Naive thymus-derived CD8-positive, alpha-beta T cell (primary cell): ENCODE measurements around the gene PRKRIP1. TPM values are rescaled to one million over a fixed set of nuclear protein-coding genes. Genes with fewer than 3 reads are reported as not detected.

Source experiments
- ATAC-seq, 2 donors: fragments of 150-1000 bp; cut with Tn5 transposase in 1 of 2; sonication (Bioruptor Pico), chemical (Tn5 transposase) in 1 of 2; 1 replicate in 1 of 2; 2 replicates in 1 of 2; pipeline ENCODE4 v1.10.0; 2021; ENCODE audit warnings: mild to moderate bottlenecking in 2 of 2, moderate library complexity in 2 of 2
- POLR2A ChIA-PET: fragments of 350-600 bp; sonication (Branson Sonifier 250); formaldehyde crosslinking; loops from one replicate; lab custom pipeline; 2021; ENCODE audit warnings: antibody characterized with exemption; lab: Charles Lee
- DNase-seq, 10 donors: peaks; one replicate each; pipeline versions ENCODE4 v3.0.0 to v3.0.0-alpha.2; 2020 to 2022
- H3K27ac Mint-ChIP-seq, 10 donors: one replicate each; pipeline ENCODE4 v1.8.0; 2020 to 2022; ENCODE audit warnings: mild to moderate bottlenecking in 10 of 10, mixed read lengths in 10 of 10, moderate library complexity in 4 of 10, inconsistent platforms in 1 of 10
- H3K27me3 Mint-ChIP-seq, 5 donors: one replicate each; pipeline ENCODE4 v1.8.0; 2021 to 2022; ENCODE audit warnings: mixed read lengths in 5 of 5
- H3K36me3 Mint-ChIP-seq, 3 donors: one replicate each; pipeline ENCODE4 v1.8.0; 2020 to 2022; ENCODE audit warnings: mixed read lengths in 3 of 3, mild to moderate bottlenecking in 2 of 3, inconsistent platforms in 1 of 3
- H3K4me1 Mint-ChIP-seq, 4 donors: one replicate each; pipeline ENCODE4 v1.8.0; 2021 to 2022; ENCODE audit warnings: mixed read lengths in 4 of 4
- H3K4me3 Mint-ChIP-seq, 10 donors: one replicate each; pipeline ENCODE4 v1.8.0; 2020 to 2022; ENCODE audit warnings: mild to moderate bottlenecking in 10 of 10, mixed read lengths in 10 of 10, moderate library complexity in 6 of 10, inconsistent platforms in 1 of 10
- H3K9me3 Mint-ChIP-seq, 9 donors: one replicate each; pipeline ENCODE4 v1.8.0; 2020 to 2022; ENCODE audit warnings: mixed read lengths in 9 of 9, mild to moderate bottlenecking in 3 of 9, inconsistent platforms in 1 of 9, moderate library complexity in 1 of 9
- polyA plus RNA-seq, 3 donors: library from polyadenylated mRNA; unstranded; fragments of 300-500 nt; fragmentation: Illumina TruSeq; gene quantifications; one replicate each; pipeline ENCODE4 v1.2.3, GENCODE V29; 2021
- total RNA-seq, 8 experiments: library from RNA in 2 of 8; stranded (reverse) in 2 of 8; gene quantifications; one replicate each; pipeline ENCODE4 v1.2.3 and lab custom pipeline; 2021 to 2026

Gene PRKRIP1
- total and polyA plus RNA-seq, 5 experiments from 2014 or later = 13.4 to 47.9 (median 27.0) TPM

GRCh38 chr7:102421706-102422240 lies 25.6 kb downstream of the PRKRIP1 start:
- no peaks in the 10 kb centered on the region for H3K9me3 Mint-ChIP-seq
- H3K27ac Mint-ChIP-seq = peak overlapping the region in 5 of 10 donors; percentile 37 to 97 (median 55)
- H3K36me3 Mint-ChIP-seq = peaks cover 0 to 13% (median 9%) of the 10 kb centered on the region in 3 donors
- POLR2A ChIA-PET = interaction anchor here (0.6 to 17.7 kb wide), 3 partner anchors 7 to 1027 kb away, joined by 3 to 449 read pairs (median 449); partner anchors contain the start of gene ORAI2
- peaks cover 40 to 93% (median 79%) of the 10 kb centered on the region in 4 donors for H3K4me1 Mint-ChIP-seq
- H3K4me3 Mint-ChIP-seq = peak overlapping the region in 1 of 10 donors; percentile 42
- ATAC-seq (no peak), DNase-seq (no peak)
- no peaks in the 10 kb centered on the region for H3K27me3 Mint-ChIP-seq

GRCh38 chr7:102424129-102424551 lies 28.0 kb downstream of the PRKRIP1 start:
- POLR2A ChIA-PET = interaction anchor here (0.6 to 15.8 kb wide), 5 partner anchors 9 to 28 kb away, joined by 3 to 449 read pairs (median 4); partner anchors contain the start of genes ORAI2 and PRKRIP1
- peaks cover 37 to 94% (median 75%) of the 10 kb centered on the region in 4 donors for H3K4me1 Mint-ChIP-seq
- DNase-seq (no peak), ATAC-seq (no peak)
- H3K9me3 Mint-ChIP-seq = peaks cover 0 to under 1% (median 0%) of the 10 kb centered on the region in 9 donors
- no peaks in the 10 kb centered on the region for H3K27me3 Mint-ChIP-seq
- peak overlapping the region in 9 of 10 donors; percentile 64 to 94 (median 87) for H3K4me3 Mint-ChIP-seq
- peaks cover 0 to 13% (median 5%) of the 10 kb centered on the region in 3 donors for H3K36me3 Mint-ChIP-seq
- H3K27ac Mint-ChIP-seq = peak overlapping the region; percentile 100

- H3K4me1 Mint-ChIP-seq = peaks cover 40 to 96% (median 76%) of the 10 kb centered on the region in 4 donors
- peak overlapping the region; percentile 100 for H3K27ac Mint-ChIP-seq
- DNase-seq (no peak), ATAC-seq (no peak)
- peaks cover 0 to 13% (median 5%) of the 10 kb centered on the region in 3 donors for H3K36me3 Mint-ChIP-seq
- POLR2A ChIA-PET = interaction anchor here (0.9 to 15.8 kb wide), 7 partner anchors 9 to 39 kb away, joined by 4 to 449 read pairs (median 8); partner anchors contain the start of genes ALKBH4, LRWD1, ORAI2 and PRKRIP1
- H3K27me3 Mint-ChIP-seq = no peaks in the 10 kb centered on the region
- H3K4me3 Mint-ChIP-seq = peak overlapping the region in 9 of 10 donors; percentile 64 to 94 (median 87)
- peaks cover 0 to 6% (median 0%) of the 10 kb centered on the region in 9 donors for H3K9me3 Mint-ChIP-seq
These were observed 28.6 kb downstream of the PRKRIP1 start for GRCh38 chr7:102424787-102425218.

GRCh38 chr7:102425639-102426267 lies 29.6 kb downstream of the PRKRIP1 start:
- DNase-seq (peak in 9 of 10 donors; percentile 70 to 92 (median 83)), ATAC-seq (peak; percentile 80 to 86)
- peaks cover 37 to 96% (median 76%) of the 10 kb centered on the region in 4 donors for H3K4me1 Mint-ChIP-seq
- peak overlapping the region; percentile 100 for H3K27ac Mint-ChIP-seq
- peaks cover 0 to 6% (median 0%) of the 10 kb centered on the region in 9 donors for H3K9me3 Mint-ChIP-seq
- peaks cover 0 to 7% (median 5%) of the 10 kb centered on the region in 3 donors for H3K36me3 Mint-ChIP-seq
- H3K27me3 Mint-ChIP-seq = no peaks in the 10 kb centered on the region
- POLR2A ChIA-PET = interaction anchor here (0.6 to 15.8 kb wide), 16 partner anchors 8 to 1998 kb away, joined by 3 to 449 read pairs (median 6); partner anchors contain the start of genes ALKBH4, ARMC10, LRWD1 and ORAI2
- peak overlapping the region; percentile 80 to 94 (median 89) for H3K4me3 Mint-ChIP-seq

- Mint-ChIP-seq H3K36me3 (peaks cover 0 to 5% (median 2%) of the 10 kb centered on the region in 3 donors), H3K4me1 (peaks cover 36 to 96% (median 76%) of the 10 kb centered on the region in 4 donors), H3K4me3 (peak overlapping the region; percentile 80 to 94 (median 89)), H3K27me3 (no peaks in the 10 kb centered on the region), H3K9me3 (peaks cover 0 to 6% (median 0%) of the 10 kb centered on the region in 9 donors), H3K27ac (peak overlapping the region; percentile 100)
- POLR2A ChIA-PET = interaction anchor here (0.6 to 15.8 kb wide), 12 partner anchors 9 to 1998 kb away, joined by 3 to 449 read pairs (median 12); partner anchors contain the start of genes ALKBH4, ARMC10, LRWD1 and PRKRIP1
- ATAC-seq (peak; percentile 75 to 83), DNase-seq (peak in 9 of 10 donors; percentile 38 to 85 (median 61))
These were observed 30.3 kb downstream of the PRKRIP1 start for GRCh38 chr7:102426268-102427018.

GRCh38 chr7:102427019-102427405 lies 30.8 kb downstream of the PRKRIP1 start:
- Mint-ChIP-seq H3K4me3 (peak overlapping the region; percentile 80 to 94 (median 89)), H3K4me1 (peaks cover 39 to 97% (median 80%) of the 10 kb centered on the region in 4 donors), H3K27me3 (no peaks in the 10 kb centered on the region), H3K36me3 (peaks cover 0 to 5% (median 2%) of the 10 kb centered on the region in 3 donors), H3K27ac (peak overlapping the region; percentile 100), H3K9me3 (peaks cover 0 to 6% (median 0%) of the 10 kb centered on the region in 9 donors)
- no peak for DNase-seq
- POLR2A ChIA-PET = interaction anchor here (0.6 to 15.8 kb wide), 7 partner anchors 8 to 39 kb away, joined by 3 to 449 read pairs (median 17); partner anchors contain the start of genes ALKBH4, LRWD1 and PRKRIP1
- ATAC-seq = no peak

GRCh38 chr7:102429141-102429899 lies 33.2 kb downstream of the PRKRIP1 start:
- peak overlapping the region in 8 of 10 donors; percentile 40 to 80 (median 65) for H3K4me3 Mint-ChIP-seq
- POLR2A ChIA-PET = interaction anchor here (1.1 to 15.8 kb wide), 2 partner anchors 10 to 15 kb away, joined by 5 to 449 read pairs; no protein-coding TSS in a partner anchor

GRCh38 chr7:102431617-102432298 lies 35.6 kb downstream of the PRKRIP1 start:
- peaks cover 29 to 86% (median 72%) of the 10 kb centered on the region in 4 donors for H3K4me1 Mint-ChIP-seq
- H3K27me3 Mint-ChIP-seq = no peaks in the 10 kb centered on the region
- POLR2A ChIA-PET = interaction anchor here (1.5 to 15.8 kb wide), 4 partner anchors 12 to 36 kb away, joined by 4 to 449 read pairs (median 14); partner anchors contain the start of gene PRKRIP1
- ATAC-seq (peak; percentile 63 to 68), DNase-seq (peak in 9 of 10 donors; percentile 49 to 77 (median 67))
- H3K9me3 Mint-ChIP-seq = peaks cover 0 to 6% (median 0%) of the 10 kb centered on the region in 9 donors
- H3K36me3 Mint-ChIP-seq = peaks cover 0 to 10% (median 0%) of the 10 kb centered on the region in 3 donors
- H3K4me3 Mint-ChIP-seq = peak overlapping the region; percentile 75 to 93 (median 82)
- peak overlapping the region; percentile 99 to 100 (median 100) for H3K27ac Mint-ChIP-seq

More at GRCh38 chr7:102429141-102429899, 33.2 kb downstream of the PRKRIP1 start:
- ATAC-seq = no peak
- peaks cover 0 to 6% (median 0%) of the 10 kb centered on the region in 9 donors for H3K9me3 Mint-ChIP-seq
- H3K27me3 Mint-ChIP-seq = no peaks in the 10 kb centered on the region
- peaks cover 39 to 91% (median 79%) of the 10 kb centered on the region in 4 donors for H3K4me1 Mint-ChIP-seq
- peaks cover 0 to 4% (median 2%) of the 10 kb centered on the region in 3 donors for H3K36me3 Mint-ChIP-seq
- H3K27ac Mint-ChIP-seq = peak overlapping the region; percentile 99 to 100 (median 100)
- DNase-seq = no peak

- ATAC-seq (peak; percentile 27 to 29), DNase-seq (peak in 6 of 10 donors; percentile 18 to 70 (median 30))
- POLR2A ChIA-PET = interaction anchor here (0.7 to 15.8 kb wide), 8 partner anchors 9 to 36 kb away, joined by 3 to 449 read pairs (median 4); partner anchors contain the start of genes ALKBH4, LRWD1 and PRKRIP1
- Mint-ChIP-seq H3K27me3 (no peaks in the 10 kb centered on the region), H3K36me3 (peaks cover 0 to 15% (median 0%) of the 10 kb centered on the region in 3 donors), H3K27ac (peak overlapping the region; percentile 99 to 100 (median 100)), H3K4me1 (peaks cover 25 to 77% (median 64%) of the 10 kb centered on the region in 4 donors), H3K9me3 (peaks cover 0 to 6% (median 0%) of the 10 kb centered on the region in 9 donors), H3K4me3 (peak overlapping the region; percentile 78 to 93 (median 84))
These were observed 36.5 kb downstream of the PRKRIP1 start for GRCh38 chr7:102432442-102433218.
